Calu3 (cell line): ENCODE results near the gene CBX2. TPM values are rescaled to one million over a fixed set of nuclear protein-coding genes. Genes with fewer than 3 reads are reported as not detected.

ENCODE experiments used
- BruUV-seq: library from RNA; stranded (reverse); fragments of 400-500 nt; replicated peaks from 2 replicates; lab custom pipeline; 2021; lab: Mats Ljungman, UMichigan
- CTCF ChIA-PET: fragments of 300-600 bp; sonication (Branson Sonifier 250); formaldehyde crosslinking; loops from one replicate; lab custom pipeline; 2022; ENCODE audit warnings: antibody characterized with exemption; lab: Charles Lee
- DNase-seq: peaks from one replicate; pipeline ENCODE4 v3.0.0; 2022
- H3K27ac Mint-ChIP-seq: one replicate; pipeline ENCODE4 v1.8.0; 2022; ENCODE audit warnings: mixed read lengths; ENCODE audit not compliant: unreplicated experiment
- H3K27me3 Mint-ChIP-seq: one replicate; pipeline ENCODE4 v1.8.0; 2022; ENCODE audit warnings: mixed read lengths; ENCODE audit not compliant: unreplicated experiment
- H3K36me3 Mint-ChIP-seq: one replicate; pipeline ENCODE4 v1.8.0; 2022; ENCODE audit warnings: mild to moderate bottlenecking, moderate library complexity, mixed read lengths; ENCODE audit not compliant: insufficient read depth, unreplicated experiment
- H3K4me1 Mint-ChIP-seq: one replicate; pipeline ENCODE4 v1.8.0; 2022; ENCODE audit warnings: mild to moderate bottlenecking, low read depth, mixed read lengths; ENCODE audit not compliant: unreplicated experiment
- H3K4me3 Mint-ChIP-seq: one replicate; pipeline ENCODE4 v1.8.0; 2022; ENCODE audit warnings: mild to moderate bottlenecking, low read depth, moderate library complexity, mixed read lengths; ENCODE audit not compliant: unreplicated experiment
- H3K9me3 Mint-ChIP-seq: one replicate; pipeline ENCODE4 v1.8.0; 2022; ENCODE audit warnings: low read depth, mixed read lengths; ENCODE audit not compliant: unreplicated experiment
- intact Hi-C: fragments of 100-400 bp; cut with micrococcal nuclease; formaldehyde crosslinking; loops from one replicate; pipeline ENCODE4 v1.10.0; 2022; ENCODE audit not compliant: unreplicated experiment
- total RNA-seq: library from RNA; stranded (reverse); gene quantifications from 2 replicates; pipeline ENCODE4 v1.2.3, GENCODE V29; 2022
- TF ChIP-seq, protein P1 (sequence below): fragments of 200-600 bp; IDR thresholded peaks from one replicate; pipeline ENCODE4 v1.8.0; 2022; ENCODE audit warnings: antibody characterized with exemption; ENCODE audit not compliant: unreplicated experiment

The CBX2 gene
- total RNA-seq, 1 experiment from 2014 or later: 8.3 TPM

DNA sequence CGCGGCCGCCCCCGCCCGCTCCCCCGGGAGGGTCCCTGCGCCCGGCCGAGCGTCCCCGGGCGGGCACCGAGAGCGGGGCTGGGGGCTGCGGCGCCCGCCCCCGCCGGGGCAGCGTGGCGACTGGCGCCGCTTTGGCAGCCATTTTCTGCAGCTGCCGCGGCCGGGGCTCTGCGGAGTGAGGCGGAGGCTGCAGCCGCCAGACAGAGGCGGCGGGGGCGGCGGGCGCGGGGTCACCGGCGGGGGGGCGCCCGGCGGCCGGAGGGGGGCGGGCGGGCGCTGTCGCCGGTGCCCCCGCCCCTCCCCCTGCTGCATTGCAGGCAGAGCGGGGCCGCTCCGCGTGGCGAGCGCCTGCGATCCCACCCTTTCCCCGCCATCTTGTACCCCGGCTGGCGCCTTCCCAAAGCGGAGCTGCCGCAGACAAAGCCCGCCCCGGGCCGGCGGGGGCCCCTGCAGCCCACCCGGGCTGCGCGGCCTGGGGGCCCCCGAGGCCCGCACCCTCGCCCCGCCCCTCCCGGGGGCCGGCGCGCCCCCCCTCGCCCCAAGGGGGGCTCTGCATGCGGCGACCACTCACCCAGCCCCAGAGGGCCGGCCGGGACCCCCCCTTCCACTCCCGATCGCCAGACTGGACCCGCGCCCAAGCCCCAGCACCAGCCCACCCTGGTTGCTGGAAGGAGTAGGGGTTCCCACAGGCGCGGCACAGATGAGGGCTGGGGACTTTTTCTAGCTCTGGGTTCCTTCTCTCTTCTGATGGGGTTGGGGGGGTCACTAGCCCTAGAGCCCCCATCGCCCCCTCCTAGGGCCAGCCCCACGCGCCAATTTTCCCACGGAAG lies 35.6 kb downstream of the CBX2 start:
- Mint-ChIP-seq H3K36me3 (peaks cover 50% of the 10 kb centered on the region), H3K27me3 (peaks cover 26% of the 10 kb centered on the region), H3K9me3 (no peaks in the 10 kb centered on the region), H3K27ac (no peak overlapping the region), H3K4me3 (peak overlapping the region; percentile 45), H3K4me1 (peaks cover 19% of the 10 kb centered on the region)
- TF ChIP-seq, protein P1, sequence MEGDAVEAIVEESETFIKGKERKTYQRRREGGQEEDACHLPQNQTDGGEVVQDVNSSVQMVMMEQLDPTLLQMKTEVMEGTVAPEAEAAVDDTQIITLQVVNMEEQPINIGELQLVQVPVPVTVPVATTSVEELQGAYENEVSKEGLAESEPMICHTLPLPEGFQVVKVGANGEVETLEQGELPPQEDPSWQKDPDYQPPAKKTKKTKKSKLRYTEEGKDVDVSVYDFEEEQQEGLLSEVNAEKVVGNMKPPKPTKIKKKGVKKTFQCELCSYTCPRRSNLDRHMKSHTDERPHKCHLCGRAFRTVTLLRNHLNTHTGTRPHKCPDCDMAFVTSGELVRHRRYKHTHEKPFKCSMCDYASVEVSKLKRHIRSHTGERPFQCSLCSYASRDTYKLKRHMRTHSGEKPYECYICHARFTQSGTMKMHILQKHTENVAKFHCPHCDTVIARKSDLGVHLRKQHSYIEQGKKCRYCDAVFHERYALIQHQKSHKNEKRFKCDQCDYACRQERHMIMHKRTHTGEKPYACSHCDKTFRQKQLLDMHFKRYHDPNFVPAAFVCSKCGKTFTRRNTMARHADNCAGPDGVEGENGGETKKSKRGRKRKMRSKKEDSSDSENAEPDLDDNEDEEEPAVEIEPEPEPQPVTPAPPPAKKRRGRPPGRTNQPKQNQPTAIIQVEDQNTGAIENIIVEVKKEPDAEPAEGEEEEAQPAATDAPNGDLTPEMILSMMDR: no peak
- CTCF ChIA-PET: no interaction called here
- BruUV-seq: no TSS peak
- intact Hi-C loops: no loop called here
- DNase-seq: no peak

DNA sequence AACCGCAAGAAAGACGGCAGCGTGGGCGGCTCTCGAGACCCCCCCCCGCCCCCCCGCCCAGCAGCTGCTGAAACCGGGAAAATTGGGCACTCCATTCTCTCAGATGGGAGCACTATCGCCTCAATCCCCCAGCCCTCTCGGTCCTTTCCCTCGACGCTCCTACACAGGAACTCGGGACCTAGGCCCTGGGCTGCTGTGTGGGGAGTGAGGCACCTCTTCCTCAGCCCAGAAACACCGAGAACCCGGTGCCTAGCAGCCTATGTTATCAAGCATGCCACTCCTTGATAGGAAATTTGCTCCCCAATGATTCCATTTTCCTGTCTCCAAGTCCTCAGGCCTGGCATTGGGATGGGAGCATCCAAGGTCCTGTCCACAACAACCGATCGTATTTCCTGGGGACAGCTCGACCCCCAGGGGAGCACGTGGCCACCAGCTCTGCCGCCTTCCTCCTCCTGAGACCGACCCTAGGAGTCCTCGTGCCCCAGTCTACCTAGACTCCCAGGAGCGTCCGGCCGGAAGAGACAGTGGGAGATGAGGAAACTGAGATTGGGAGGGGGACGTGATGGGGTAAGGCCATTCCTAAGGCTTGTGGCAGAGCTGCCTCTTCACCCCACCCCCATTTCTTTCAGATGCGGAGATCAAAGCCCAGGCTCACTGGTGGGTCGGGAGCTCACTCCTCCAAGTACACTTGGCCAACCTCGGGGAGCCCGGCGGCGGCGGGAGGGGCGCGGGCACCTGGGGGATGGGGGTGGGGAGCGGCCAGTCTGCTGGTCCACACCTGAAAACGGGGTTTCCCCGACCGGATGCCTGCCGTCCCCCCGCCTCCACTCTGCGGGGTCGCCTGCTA lies 36.4 kb downstream of the CBX2 start:
- TF ChIP-seq, protein P1: no peak
- H3K36me3 Mint-ChIP-seq: peaks cover 42% of the 10 kb centered on the region
- peak overlapping the region; percentile 52 for H3K27ac Mint-ChIP-seq
- H3K9me3 Mint-ChIP-seq: no peaks in the 10 kb centered on the region
- H3K27me3 Mint-ChIP-seq: peaks cover 26% of the 10 kb centered on the region
- no peak for DNase-seq
- BruUV-seq: no TSS peak
- CTCF ChIA-PET: no interaction called here
- peaks cover 11% of the 10 kb centered on the region for H3K4me1 Mint-ChIP-seq
- intact Hi-C loops: no loop called here
- peak overlapping the region; percentile 45 for H3K4me3 Mint-ChIP-seq

DNA sequence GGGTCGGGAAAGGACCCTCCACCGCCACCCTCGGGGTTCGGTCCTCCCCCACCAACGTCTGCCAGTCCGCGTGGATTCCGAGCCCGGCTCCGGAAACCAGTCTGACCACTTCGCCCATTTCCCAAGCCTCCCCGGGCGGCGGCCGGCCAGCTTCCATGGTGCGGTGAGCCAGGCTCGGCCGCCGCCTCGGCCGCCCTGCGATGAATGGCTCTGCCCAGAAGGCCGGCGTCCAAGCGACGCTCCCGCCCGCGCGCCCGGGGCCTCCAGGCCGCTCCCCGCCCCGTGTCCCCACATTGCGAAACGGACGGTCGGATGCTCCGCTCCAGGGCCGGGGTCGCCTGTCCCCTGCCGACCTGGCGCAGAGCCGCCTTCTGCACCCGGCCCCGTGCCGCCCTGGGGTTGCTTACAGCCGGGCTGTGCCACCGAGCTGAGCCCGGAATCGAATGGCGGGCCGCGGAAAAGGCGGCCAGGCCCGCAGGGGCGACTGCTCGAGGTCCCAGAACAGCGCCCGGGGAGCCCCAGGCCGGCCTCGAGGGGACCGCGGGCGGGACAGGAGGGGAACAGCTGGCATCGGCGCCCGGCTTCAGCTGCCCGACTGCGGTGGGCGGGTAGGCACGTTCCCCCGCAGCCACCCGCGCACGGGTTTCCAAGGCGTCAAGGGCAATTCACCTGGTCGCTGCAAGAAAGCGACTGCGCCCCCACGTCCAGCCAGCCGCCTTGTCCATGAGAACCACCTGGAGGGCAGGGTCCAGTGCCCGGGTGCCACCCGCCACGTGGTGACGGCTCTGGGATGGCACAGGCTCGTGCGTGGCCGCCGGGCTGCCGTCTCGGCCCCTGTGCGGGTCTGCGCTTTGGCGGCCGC lies 37.3 kb downstream of the CBX2 start:
- peaks cover 9% of the 10 kb centered on the region for H3K4me1 Mint-ChIP-seq
- no peaks in the 10 kb centered on the region for H3K9me3 Mint-ChIP-seq
- H3K27me3 Mint-ChIP-seq: peaks cover 26% of the 10 kb centered on the region
- peak overlapping the region; percentile 45 for H3K4me3 Mint-ChIP-seq
- intact Hi-C loops: no loop called here
- TF ChIP-seq, protein P1: no peak
- peak; percentile 78 for DNase-seq
- peak overlapping the region; percentile 52 for H3K27ac Mint-ChIP-seq
- H3K36me3 Mint-ChIP-seq: peaks cover 35% of the 10 kb centered on the region
- no TSS peak for BruUV-seq
- CTCF ChIA-PET: no interaction called here
